ENCODE data around the gene PIP4K2A. TPM values are rescaled to one million over a fixed set of nuclear protein-coding genes. Genes with fewer than 3 reads are reported as not detected.

Gene PIP4K2A
- total RNA-seq, 2 donors from 2014 or later: 15.0 to 17.8 TPM

GRCh38 chr10:22633528-22633927 lies 80.8 kb downstream of the PIP4K2A start:
- no peaks in the 10 kb centered on the region for H3K9me3 ChIP-seq (ENCODE audit: control insufficient read depth, low read length)
- H3K27me3 Mint-ChIP-seq (ENCODE audit: insufficient read depth): no peaks in the 10 kb centered on the region
- DNase-seq: no peak
- 95 to 97% methylated on average over 6 to 11 of the region's 11 CpGs for WGBS, 2 experiments (ENCODE audit: insufficient coverage in 1 of 2, insufficient read length in 1 of 2)
- H3K27me3 ChIP-seq (ENCODE audit: control insufficient read depth, insufficient read depth, low read length, poor library complexity, severe bottlenecking): no peaks in the 10 kb centered on the region
- H3K4me1 Mint-ChIP-seq: peaks cover 25% of the 10 kb centered on the region
- no peak overlapping the region for H3K9ac ChIP-seq (ENCODE audit: extremely low read depth, low read length, poor library complexity, severe bottlenecking)
- H3K9me3 Mint-ChIP-seq: no peaks in the 10 kb centered on the region
- H3K4me1 ChIP-seq (ENCODE audit: control insufficient read depth, insufficient read depth, low read length): no peaks in the 10 kb centered on the region
- no peaks in the 10 kb centered on the region for H3K36me3 ChIP-seq (ENCODE audit: control insufficient read depth, insufficient read depth, low read length)
- no peak overlapping the region for H3K4me3 Mint-ChIP-seq
- no peak overlapping the region for H3K27ac Mint-ChIP-seq
- TF ChIP-seq CTCF (conservative IDR thresholded peaks at IDR 0.05): no peak
- H3K27ac ChIP-seq (ENCODE audit: low read depth, low read length): no peak overlapping the region
- no peak overlapping the region for H3K4me3 ChIP-seq (ENCODE audit: low read length)
- no peaks in the 10 kb centered on the region for H3K36me3 Mint-ChIP-seq (ENCODE audit: low read depth)

GRCh38 chr10:22633106-22633505 lies 81.3 kb downstream of the PIP4K2A start:
- no peak overlapping the region for H3K4me3 Mint-ChIP-seq
- H3K9me3 Mint-ChIP-seq: no peaks in the 10 kb centered on the region
- no peaks in the 10 kb centered on the region for H3K36me3 Mint-ChIP-seq (ENCODE audit: low read depth)
- H3K4me1 Mint-ChIP-seq: peaks cover 28% of the 10 kb centered on the region
- no peaks in the 10 kb centered on the region for H3K27me3 Mint-ChIP-seq (ENCODE audit: insufficient read depth)
- Histone ChIP-seq H3K27me3 (ENCODE audit: control insufficient read depth, insufficient read depth, low read length, poor library complexity, severe bottlenecking) (no peaks in the 10 kb centered on the region), H3K27ac (ENCODE audit: low read depth, low read length) (no peak overlapping the region), H3K9ac (ENCODE audit: extremely low read depth, low read length, poor library complexity, severe bottlenecking) (no peak overlapping the region), H3K4me1 (ENCODE audit: control insufficient read depth, insufficient read depth, low read length) (no peaks in the 10 kb centered on the region), H3K36me3 (ENCODE audit: control insufficient read depth, insufficient read depth, low read length) (no peaks in the 10 kb centered on the region), H3K4me3 (ENCODE audit: low read length) (no peak overlapping the region), H3K9me3 (ENCODE audit: control insufficient read depth, low read length) (no peaks in the 10 kb centered on the region)
- no peak for DNase-seq
- no peak overlapping the region for H3K27ac Mint-ChIP-seq
- 90 to 93% methylated on average over 2 to 4 of the region's 4 CpGs for WGBS, 2 experiments (ENCODE audit: insufficient coverage in 1 of 2, insufficient read length in 1 of 2)
- TF ChIP-seq CTCF (conservative IDR thresholded peaks at IDR 0.05): no peak

- TF ChIP-seq CTCF (conservative IDR thresholded peaks at IDR 0.05): no peak
- Histone ChIP-seq H3K9me3 (ENCODE audit: control insufficient read depth, low read length) (no peaks in the 10 kb centered on the region), H3K4me1 (ENCODE audit: control insufficient read depth, insufficient read depth, low read length) (no peaks in the 10 kb centered on the region), H3K36me3 (ENCODE audit: control insufficient read depth, insufficient read depth, low read length) (no peaks in the 10 kb centered on the region), H3K4me3 (ENCODE audit: low read length) (no peak overlapping the region), H3K27me3 (ENCODE audit: control insufficient read depth, insufficient read depth, low read length, poor library complexity, severe bottlenecking) (no peaks in the 10 kb centered on the region), H3K9ac (ENCODE audit: extremely low read depth, low read length, poor library complexity, severe bottlenecking) (no peak overlapping the region), H3K27ac (ENCODE audit: low read depth, low read length) (no peak overlapping the region)
- 95 to 100% methylated on average over 6 to 9 of the region's 10 CpGs for WGBS, 2 experiments (ENCODE audit: insufficient coverage in 1 of 2, insufficient read length in 1 of 2)
- H3K27me3 Mint-ChIP-seq (ENCODE audit: insufficient read depth): no peaks in the 10 kb centered on the region
- no peak for DNase-seq
- no peaks in the 10 kb centered on the region for H3K9me3 Mint-ChIP-seq
- H3K4me3 Mint-ChIP-seq: no peak overlapping the region
- peak overlapping the region; percentile 26 for H3K27ac Mint-ChIP-seq
- H3K36me3 Mint-ChIP-seq (ENCODE audit: low read depth): no peaks in the 10 kb centered on the region
- H3K4me1 Mint-ChIP-seq: peaks cover 33% of the 10 kb centered on the region
These were observed 82.6 kb downstream of the PIP4K2A start for GRCh38 chr10:22631646-22632278.
